HL-60 (cell line): Measurements from ENCODE around the gene VAMP3.

ENCODE experiments used
- DNase-seq, 2 experiments: peaks; one replicate each; pipeline ENCODE4 v3.0.0-alpha.2; 2010 to 2020; ENCODE audit warnings: low read depth in 1 of 2, low spot score in 1 of 2
- H3K27ac ChIP-seq: fragments of 250-450 bp; sonication (Bioruptor Pico); replicated peaks from 2 replicates; pipeline ENCODE4 v1.5.1; 2020; ENCODE audit warnings: mild to moderate bottlenecking, moderate library complexity
- H3K27me3 ChIP-seq: fragments of 250-450 bp; sonication (Bioruptor Pico); 2 replicates; pipeline ENCODE4 v1.5.1; 2021; ENCODE audit warnings: mild to moderate bottlenecking, moderate library complexity; ENCODE audit not compliant: insufficient read depth, poor library complexity, severe bottlenecking
- H3K4me3 ChIP-seq: replicated peaks from 2 replicates; pipeline ENCODE4 v1.5.1; 2011; ENCODE audit warnings: mild to moderate bottlenecking, control low read depth, low read length; ENCODE audit not compliant: insufficient read depth
- GABPA ChIP-seq: IDR thresholded peaks from 2 replicates; pipeline ENCODE4 v1.6.1; 2012; ENCODE audit warnings: low read depth
- POLR2AphosphoS5 ChIP-seq: IDR thresholded peaks from 2 replicates; pipeline ENCODE4 v1.6.1; 2012; ENCODE audit warnings: low read depth
- SPI1 ChIP-seq: IDR thresholded peaks from 2 replicates; pipeline ENCODE4 v1.6.1; 2012; ENCODE audit warnings: low read depth, mild to moderate bottlenecking, borderline replicate concordance
- TF ChIP-seq, protein P1 (sequence below): IDR thresholded peaks from one replicate; pipeline ENCODE4 v1.5.1; 2011; ENCODE audit warnings: low read length, control low read depth, inconsistent platforms; ENCODE audit not compliant: insufficient read depth
- TF ChIP-seq, protein P2 (sequence below): IDR thresholded peaks from 2 replicates; pipeline ENCODE4 v1.6.1; 2012; ENCODE audit warnings: low read depth; ENCODE audit not compliant: insufficient replicate concordance

The VAMP3 gene

DNA sequence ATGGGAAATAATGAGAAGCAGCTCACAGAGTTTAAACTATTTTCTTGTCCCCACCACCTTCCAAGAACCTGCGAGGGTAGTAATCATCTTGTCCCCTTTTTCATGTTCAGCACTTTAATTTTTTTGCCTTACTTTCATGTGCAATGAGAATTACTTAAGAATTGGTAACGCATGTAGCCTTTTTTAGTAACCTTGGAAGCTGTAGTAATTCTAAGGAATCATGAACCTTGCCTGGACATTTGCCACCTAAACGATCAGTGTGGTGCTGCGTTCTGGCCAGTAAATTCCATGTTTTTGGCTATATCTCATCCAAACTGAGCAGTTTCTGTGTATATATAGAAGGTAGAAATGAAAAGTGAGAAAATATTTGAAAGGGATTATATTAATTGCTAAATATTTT lies 3.9 kb upstream of the VAMP3 start:
- Histone ChIP-seq H3K27me3 (no peaks in the 10 kb centered on the region), H3K4me3 (no peak overlapping the region), H3K27ac (no peak overlapping the region)
- DNase-seq: no peak
- TF ChIP-seq GABPA (no peak), POLR2AphosphoS5 (no peak), SPI1 (no peak)
- TF ChIP-seq, protein P1, sequence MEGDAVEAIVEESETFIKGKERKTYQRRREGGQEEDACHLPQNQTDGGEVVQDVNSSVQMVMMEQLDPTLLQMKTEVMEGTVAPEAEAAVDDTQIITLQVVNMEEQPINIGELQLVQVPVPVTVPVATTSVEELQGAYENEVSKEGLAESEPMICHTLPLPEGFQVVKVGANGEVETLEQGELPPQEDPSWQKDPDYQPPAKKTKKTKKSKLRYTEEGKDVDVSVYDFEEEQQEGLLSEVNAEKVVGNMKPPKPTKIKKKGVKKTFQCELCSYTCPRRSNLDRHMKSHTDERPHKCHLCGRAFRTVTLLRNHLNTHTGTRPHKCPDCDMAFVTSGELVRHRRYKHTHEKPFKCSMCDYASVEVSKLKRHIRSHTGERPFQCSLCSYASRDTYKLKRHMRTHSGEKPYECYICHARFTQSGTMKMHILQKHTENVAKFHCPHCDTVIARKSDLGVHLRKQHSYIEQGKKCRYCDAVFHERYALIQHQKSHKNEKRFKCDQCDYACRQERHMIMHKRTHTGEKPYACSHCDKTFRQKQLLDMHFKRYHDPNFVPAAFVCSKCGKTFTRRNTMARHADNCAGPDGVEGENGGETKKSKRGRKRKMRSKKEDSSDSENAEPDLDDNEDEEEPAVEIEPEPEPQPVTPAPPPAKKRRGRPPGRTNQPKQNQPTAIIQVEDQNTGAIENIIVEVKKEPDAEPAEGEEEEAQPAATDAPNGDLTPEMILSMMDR: no peak
- TF ChIP-seq, protein P2, sequence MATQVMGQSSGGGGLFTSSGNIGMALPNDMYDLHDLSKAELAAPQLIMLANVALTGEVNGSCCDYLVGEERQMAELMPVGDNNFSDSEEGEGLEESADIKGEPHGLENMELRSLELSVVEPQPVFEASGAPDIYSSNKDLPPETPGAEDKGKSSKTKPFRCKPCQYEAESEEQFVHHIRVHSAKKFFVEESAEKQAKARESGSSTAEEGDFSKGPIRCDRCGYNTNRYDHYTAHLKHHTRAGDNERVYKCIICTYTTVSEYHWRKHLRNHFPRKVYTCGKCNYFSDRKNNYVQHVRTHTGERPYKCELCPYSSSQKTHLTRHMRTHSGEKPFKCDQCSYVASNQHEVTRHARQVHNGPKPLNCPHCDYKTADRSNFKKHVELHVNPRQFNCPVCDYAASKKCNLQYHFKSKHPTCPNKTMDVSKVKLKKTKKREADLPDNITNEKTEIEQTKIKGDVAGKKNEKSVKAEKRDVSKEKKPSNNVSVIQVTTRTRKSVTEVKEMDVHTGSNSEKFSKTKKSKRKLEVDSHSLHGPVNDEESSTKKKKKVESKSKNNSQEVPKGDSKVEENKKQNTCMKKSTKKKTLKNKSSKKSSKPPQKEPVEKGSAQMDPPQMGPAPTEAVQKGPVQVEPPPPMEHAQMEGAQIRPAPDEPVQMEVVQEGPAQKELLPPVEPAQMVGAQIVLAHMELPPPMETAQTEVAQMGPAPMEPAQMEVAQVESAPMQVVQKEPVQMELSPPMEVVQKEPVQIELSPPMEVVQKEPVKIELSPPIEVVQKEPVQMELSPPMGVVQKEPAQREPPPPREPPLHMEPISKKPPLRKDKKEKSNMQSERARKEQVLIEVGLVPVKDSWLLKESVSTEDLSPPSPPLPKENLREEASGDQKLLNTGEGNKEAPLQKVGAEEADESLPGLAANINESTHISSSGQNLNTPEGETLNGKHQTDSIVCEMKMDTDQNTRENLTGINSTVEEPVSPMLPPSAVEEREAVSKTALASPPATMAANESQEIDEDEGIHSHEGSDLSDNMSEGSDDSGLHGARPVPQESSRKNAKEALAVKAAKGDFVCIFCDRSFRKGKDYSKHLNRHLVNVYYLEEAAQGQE: no peak

DNA sequence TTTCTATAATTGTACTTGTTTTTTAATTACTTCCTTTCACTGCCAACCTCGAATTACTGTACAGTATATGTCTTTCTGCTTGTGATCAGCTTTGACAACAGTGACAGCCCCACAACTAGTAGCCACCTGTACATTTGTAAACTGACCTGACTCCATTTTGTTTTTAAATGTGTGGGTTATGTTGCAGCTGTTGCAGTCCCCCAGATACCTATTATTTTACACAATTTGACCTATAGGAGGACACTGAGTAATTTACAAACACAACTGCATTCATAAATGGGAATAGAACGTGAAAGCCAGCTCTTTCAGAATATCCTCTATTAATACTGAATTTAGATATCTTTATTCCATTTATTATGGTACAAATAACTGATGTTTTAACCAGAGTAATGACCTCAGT lies 2.5 kb upstream of the VAMP3 start:
- no peaks in the 10 kb centered on the region for H3K27me3 ChIP-seq
- TF ChIP-seq GABPA: no peak
- TF ChIP-seq, protein P2: no peak
- TF ChIP-seq POLR2AphosphoS5: no peak
- TF ChIP-seq, protein P1: no peak
- no peak for TF ChIP-seq SPI1
- DNase-seq: no peak
- no peak overlapping the region for H3K4me3 ChIP-seq
- H3K27ac ChIP-seq: no peak overlapping the region

DNA sequence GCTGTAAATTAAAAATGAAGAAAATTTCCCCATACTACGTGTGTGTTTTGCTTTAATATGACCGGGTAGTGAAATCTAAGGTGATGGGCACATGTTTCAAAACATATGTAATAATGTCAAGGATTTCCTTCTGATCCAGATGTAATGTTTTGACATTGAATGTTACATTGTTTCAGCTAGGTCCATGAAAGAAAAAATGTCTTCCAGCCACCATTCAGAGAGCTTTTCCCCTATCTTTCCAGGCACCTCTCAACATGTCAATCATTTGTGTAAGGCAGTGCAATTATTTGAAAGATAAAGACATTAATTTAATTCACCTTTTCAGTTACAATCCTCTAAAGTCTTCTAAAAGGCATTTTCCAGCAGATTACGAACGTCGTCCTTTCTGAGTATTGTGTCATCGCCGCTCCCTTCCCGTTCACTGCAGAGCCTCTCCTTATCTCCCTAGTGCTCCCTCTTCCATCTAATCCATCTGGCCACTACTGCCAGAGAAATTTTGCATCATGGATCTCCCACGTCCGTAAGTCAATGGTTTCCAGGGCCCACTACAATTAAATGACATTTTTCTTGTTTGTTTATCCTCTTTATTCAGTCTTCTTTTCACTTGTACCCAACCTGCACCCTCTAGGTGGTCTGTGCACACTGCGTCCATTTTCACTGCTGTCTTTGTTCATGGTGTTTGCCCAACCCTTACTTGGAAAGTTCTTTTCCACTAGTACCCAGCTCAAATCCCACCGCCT lies 1.3 kb upstream of the VAMP3 start:
- Histone ChIP-seq H3K4me3 (no peak overlapping the region), H3K27me3 (no peaks in the 10 kb centered on the region), H3K27ac (no peak overlapping the region)
- DNase-seq: no peak
- TF ChIP-seq POLR2AphosphoS5 (no peak), SPI1 (no peak), GABPA (no peak)
- TF ChIP-seq, protein P1: no peak
- TF ChIP-seq, protein P2: no peak
